Liver (tissue), 9 donors: ENCODE measurements around the gene ANXA6. TPM values are rescaled to one million over a fixed set of nuclear protein-coding genes. Genes with fewer than 3 reads are reported as not detected.

Experiments used
- DNase-seq: peaks from one replicate; pipeline ENCODE4 v3.0.0-alpha.2; 2017; ENCODE audit warnings: low spot score
- H3K27ac ChIP-seq, 2 donors: one replicate each; pipeline ENCODE4 v1.7.0; 2013; ENCODE audit warnings: inconsistent platforms in 2 of 2, low read length in 2 of 2, control low read depth in 1 of 2, low read depth in 1 of 2, mild to moderate bottlenecking in 1 of 2
- H3K27me3 ChIP-seq, 4 donors: one replicate each; pipeline versions ENCODE4 v1.6.1 to v1.7.0; 2013; ENCODE audit warnings: low read length in 3 of 4, inconsistent platforms in 1 of 4, mild to moderate bottlenecking in 1 of 4, moderate library complexity in 1 of 4; ENCODE audit not compliant: control insufficient read depth in 4 of 4, insufficient read depth in 4 of 4
- H3K36me3 ChIP-seq, 4 donors: one replicate each; pipeline versions ENCODE4 v1.6.1 to v1.7.0; 2013; ENCODE audit warnings: low read length in 3 of 4, mild to moderate bottlenecking in 3 of 4, low read depth in 1 of 4, moderate library complexity in 1 of 4; ENCODE audit not compliant: control insufficient read depth in 4 of 4, insufficient read depth in 3 of 4
- H3K4me1 ChIP-seq, 4 donors: one replicate each; pipeline versions ENCODE4 v1.6.1 to v1.7.0; 2013; ENCODE audit warnings: low read length in 3 of 4, mild to moderate bottlenecking in 3 of 4, moderate library complexity in 1 of 4; ENCODE audit not compliant: control insufficient read depth in 4 of 4, insufficient read depth in 4 of 4
- H3K4me3 ChIP-seq, 3 donors: one replicate each; pipeline versions ENCODE4 v1.6.1 to v1.7.0; 2013; ENCODE audit warnings: low read length in 3 of 3, control low read depth in 1 of 3, low read depth in 1 of 3, mild to moderate bottlenecking in 1 of 3
- H3K9ac ChIP-seq, 2 donors: one replicate each; pipeline ENCODE4 v1.7.0; 2013; ENCODE audit warnings: low read length in 2 of 2, mild to moderate bottlenecking in 2 of 2, moderate library complexity in 2 of 2, control low read depth in 1 of 2, low read depth in 1 of 2
- H3K9me3 ChIP-seq, 4 donors: one replicate each; pipeline versions ENCODE4 v1.6.1 to v1.7.0; 2013; ENCODE audit warnings: low read length in 3 of 4; ENCODE audit not compliant: control insufficient read depth in 4 of 4
- CTCF ChIP-seq: fragments of 150-350 bp; IDR thresholded peaks from 2 replicates; pipeline ENCODE4 v1.5.1; 2017; ENCODE audit warnings: improper control_type of control experiment, low read depth, low read length; ENCODE audit not compliant: missing input control
- HNF4A ChIP-seq, 2 donors: conservative IDR thresholded peaks; 2 replicates each; pipeline ENCODE4 v1.6.1; 2016; ENCODE audit warnings: antibody characterized with exemption in 2 of 2, mild to moderate bottlenecking in 2 of 2
- JUND ChIP-seq, 2 donors: IDR thresholded peaks; 2 replicates each; pipeline ENCODE4 v1.6.1; 2016; ENCODE audit warnings: antibody characterized with exemption in 2 of 2
- MAX ChIP-seq: IDR thresholded peaks from 2 replicates; pipeline ENCODE4 v1.6.1; 2016; ENCODE audit warnings: antibody characterized with exemption
- REST ChIP-seq: IDR thresholded peaks from 2 replicates; pipeline ENCODE4 v1.6.1; 2016; ENCODE audit warnings: antibody characterized with exemption, mild to moderate bottlenecking
- RXRA ChIP-seq, 2 donors: IDR thresholded peaks; 2 replicates each; pipeline ENCODE4 v1.6.1; 2017 to 2018; ENCODE audit warnings: antibody characterized with exemption in 2 of 2, mild to moderate bottlenecking in 1 of 2
- YY1 ChIP-seq: IDR thresholded peaks from 2 replicates; pipeline ENCODE4 v1.6.1; 2016; ENCODE audit warnings: antibody characterized with exemption, mild to moderate bottlenecking
- ZBTB33 ChIP-seq: IDR thresholded peaks from 2 replicates; pipeline ENCODE4 v1.6.1; 2016; ENCODE audit warnings: antibody characterized with exemption
- WGBS: extraction: QIAGEN DNeasy Blood & Tissue Kit; methylation state at CpG from one replicate; pipeline ENCODE4 v1.1.7; 2013; 5-methylcytosine and 5-hydroxymethylcytosine counted together
- polyA plus RNA-seq, 2 donors: library from polyadenylated mRNA; stranded (reverse) in 1 of 2; unstranded in 1 of 2; fragments of 200-250 nt in 1 of 2; fragments of >200 nt in 1 of 2; fragmentation: Nextera tagmentation in 1 of 2; extraction: Ambion mirVana in 1 of 2; gene quantifications; one replicate each; pipeline versions ENCODE4 v1.2.1 to v1.2.3, GENCODE V29; 2013 to 2015
- total RNA-seq, 2 donors: library from RNA; depleted of rRNA; stranded (reverse); fragments of >200 nt; gene quantifications; one replicate each; pipeline ENCODE4 v1.2.3, GENCODE V29; 2014
- donor health status: healthy.
- donor health status: healthy.
- donor health status: healthy.
- donor health status: healthy.
- donor health status: healthy.

The ANXA6 gene
- total and polyA plus RNA-seq, 4 donors: 52.7 to 215 (median 126) TPM

- WGBS: 71% methylated on average over 16 of the region's 16 CpGs
- Histone ChIP-seq H3K9me3 (no peaks in the 10 kb centered on the region), H3K36me3 (no peaks in the 10 kb centered on the region), H3K4me3 (no peak overlapping the region), H3K27me3 (no peaks in the 10 kb centered on the region), H3K9ac (no peak overlapping the region), H3K4me1 (peaks cover 37 to 94% (median 73%) of the 10 kb centered on the region in 4 donors), H3K27ac (peak overlapping the region; percentile 36 to 68)
- TF ChIP-seq RXRA (IDR thresholded peaks at IDR 0.05) (no peak), YY1 (no peak), REST (no peak), CTCF (no peak), ZBTB33 (no peak), JUND (IDR thresholded peaks at IDR 0.05) (no peak)
- no peak for DNase-seq
Measured at GRCh38 chr5:151097820-151098767, 59.5 kb downstream of the ANXA6 start.

- TF ChIP-seq CTCF (peak; percentile 2), MAX (no peak), HNF4A (conservative IDR thresholded peaks at IDR 0.05) (peak; percentile 45 to 46)
- DNase-seq: no peak
- Histone ChIP-seq H3K9me3 (no peaks in the 10 kb centered on the region), H3K27me3 (no peaks in the 10 kb centered on the region), H3K36me3 (no peaks in the 10 kb centered on the region), H3K4me1 (peaks cover 37 to 93% (median 70%) of the 10 kb centered on the region in 4 donors), H3K27ac (peak overlapping the region; percentile 68 to 77), H3K9ac (no peak overlapping the region), H3K4me3 (no peak overlapping the region)
- WGBS: 58% methylated on average over 6 of the region's 6 CpGs
Measured at GRCh38 chr5:151097061-151097460, 60.5 kb downstream of the ANXA6 start.
